H9 (cell line): Measurements from ENCODE around the gene UBE4B. TPM values are rescaled to one million over a fixed set of nuclear protein-coding genes. Genes with fewer than 3 reads are reported as not detected.

Source experiments
- DNase-seq: peaks from one replicate; pipeline ENCODE4 v3.0.0-alpha.2; 2017
- H2AFZ ChIP-seq: one replicate; pipeline ENCODE4 v1.6.1; 2013; ENCODE audit warnings: mild to moderate bottlenecking, low read length, control low read depth, moderate library complexity
- H2AK5ac ChIP-seq: 2 replicates; pipeline ENCODE4 v1.6.1; 2013; ENCODE audit warnings: low read length, control low read depth, mixed read lengths; ENCODE audit not compliant: insufficient read length
- H2BK120ac ChIP-seq: one replicate; pipeline ENCODE4 v1.6.1; 2013; ENCODE audit warnings: low read depth, mild to moderate bottlenecking, low read length, control low read depth, inconsistent platforms; ENCODE audit not compliant: poor library complexity, severe bottlenecking
- H2BK12ac ChIP-seq: 2 replicates; pipeline ENCODE4 v1.6.1; 2013; ENCODE audit warnings: low read length, control low read depth, mixed read lengths, low read depth; ENCODE audit not compliant: insufficient read length
- H2BK15ac ChIP-seq: 2 replicates; pipeline ENCODE4 v1.6.1; 2013; ENCODE audit warnings: low read depth, low read length, control low read depth
- H2BK20ac ChIP-seq: one replicate; pipeline ENCODE4 v1.6.1; 2013; ENCODE audit warnings: low read depth, mild to moderate bottlenecking, low read length, control low read depth, inconsistent platforms; ENCODE audit not compliant: poor library complexity, severe bottlenecking
- H2BK5ac ChIP-seq: 2 replicates; pipeline ENCODE4 v1.6.1; 2013; ENCODE audit warnings: low read length, control low read depth, mixed read lengths; ENCODE audit not compliant: insufficient read length
- H3K14ac ChIP-seq: 2 replicates; pipeline ENCODE4 v1.6.1; 2013; ENCODE audit warnings: low read length, control low read depth; ENCODE audit not compliant: insufficient read depth
- H3K18ac ChIP-seq: 2 replicates; pipeline ENCODE4 v1.6.1; 2013; ENCODE audit warnings: low read depth, mild to moderate bottlenecking, mixed read lengths, low read length, control low read depth; ENCODE audit not compliant: insufficient read length
- H3K23ac ChIP-seq: 2 replicates; pipeline ENCODE4 v1.6.1; 2013; ENCODE audit warnings: low read length, control low read depth, mixed read lengths, low read depth; ENCODE audit not compliant: insufficient read length
- H3K23me2 ChIP-seq: 2 replicates; pipeline ENCODE4 v1.6.1; 2013; ENCODE audit warnings: low read depth, mild to moderate bottlenecking, mixed read lengths, low read length, control low read depth; ENCODE audit not compliant: insufficient read length, poor library complexity, severe bottlenecking
- H3K27ac ChIP-seq: 2 replicates; pipeline ENCODE4 v1.5.1; 2013; ENCODE audit warnings: low read length, control low read depth, mixed read lengths, low read depth; ENCODE audit not compliant: insufficient read length
- H3K27me3 ChIP-seq: 2 replicates; pipeline ENCODE4 v1.6.1; 2013; ENCODE audit warnings: low read length, control low read depth, inconsistent platforms; ENCODE audit not compliant: insufficient read depth
- H3K4ac ChIP-seq: 2 replicates; pipeline ENCODE4 v1.6.1; 2013; ENCODE audit warnings: low read depth, mild to moderate bottlenecking, control low read depth, inconsistent platforms, low read length, moderate library complexity
- H3K4me1 ChIP-seq: 2 replicates; pipeline ENCODE4 v1.6.1; 2013; ENCODE audit warnings: low read length, control low read depth, inconsistent platforms; ENCODE audit not compliant: insufficient read depth
- H3K4me2 ChIP-seq: 2 replicates; pipeline ENCODE4 v1.6.1; 2013; ENCODE audit warnings: low read length, control low read depth, mixed read lengths; ENCODE audit not compliant: insufficient read length, insufficient read depth
- H3K56ac ChIP-seq: 2 replicates; pipeline ENCODE4 v1.6.1; 2013; ENCODE audit warnings: low read depth, mild to moderate bottlenecking, mixed read lengths, low read length, control low read depth; ENCODE audit not compliant: insufficient read length
- H3K79me1 ChIP-seq: 2 replicates; pipeline ENCODE4 v1.6.1; 2013; ENCODE audit warnings: low read depth, mild to moderate bottlenecking, moderate library complexity, low read length, control low read depth, inconsistent platforms; ENCODE audit not compliant: insufficient read depth, poor library complexity, severe bottlenecking
- H3K79me2 ChIP-seq: 2 replicates; pipeline ENCODE4 v1.6.1; 2013; ENCODE audit warnings: low read length, control low read depth, inconsistent platforms; ENCODE audit not compliant: insufficient read depth
- H3K9ac ChIP-seq: 2 replicates; pipeline ENCODE4 v1.6.1; 2013; ENCODE audit warnings: low read length, control low read depth, mixed read lengths; ENCODE audit not compliant: insufficient read length; ENCODE audit errors: extremely low read depth
- H3K9me3 ChIP-seq: one replicate; pipeline ENCODE4 v1.6.1; 2013; ENCODE audit warnings: low read depth, low read length, inconsistent platforms; ENCODE audit not compliant: control insufficient read depth
- H3T11ph ChIP-seq: one replicate; pipeline ENCODE4 v1.6.1; 2013; ENCODE audit warnings: mild to moderate bottlenecking, low read length, control low read depth, inconsistent platforms
- H4K20me1 ChIP-seq: one replicate; pipeline ENCODE4 v1.6.1; 2013; ENCODE audit not compliant: control insufficient read depth, insufficient read length, insufficient read depth
- H4K5ac ChIP-seq: 2 replicates; pipeline ENCODE4 v1.6.1; 2013; ENCODE audit warnings: low read depth, mild to moderate bottlenecking, mixed read lengths, low read length, control low read depth; ENCODE audit not compliant: insufficient read length
- H4K8ac ChIP-seq: replicated peaks from 2 replicates; pipeline ENCODE4 v1.6.1; 2013; ENCODE audit warnings: low read length, control low read depth, mixed read lengths, low read depth; ENCODE audit not compliant: insufficient read length
- H4K91ac ChIP-seq: 2 replicates; pipeline ENCODE4 v1.6.1; 2013; ENCODE audit warnings: low read depth, mild to moderate bottlenecking, moderate library complexity, mixed read lengths, low read length, control low read depth; ENCODE audit not compliant: insufficient read length
- H3K27ac Mint-ChIP-seq, 3 experiments: 2 replicates in 2 of 3; 3 replicates in 1 of 3; pipeline ENCODE4 v1.8.0; 2020 to 2021; ENCODE audit warnings: mixed read lengths in 3 of 3, mild to moderate bottlenecking in 1 of 3, moderate library complexity in 1 of 3
- H3K27me3 Mint-ChIP-seq: 2 replicates; pipeline ENCODE4 v1.8.0; 2021; ENCODE audit warnings: low read depth, mild to moderate bottlenecking, moderate library complexity, mixed read lengths
- H3K36me3 Mint-ChIP-seq, 3 experiments: 2 replicates in 2 of 3; 3 replicates in 1 of 3; pipeline ENCODE4 v1.8.0; 2020 to 2021; ENCODE audit warnings: low read depth in 3 of 3, mixed read lengths in 3 of 3; ENCODE audit not compliant: insufficient read depth in 1 of 3
- H3K4me1 Mint-ChIP-seq, 2 experiments: 2 replicates each; pipeline ENCODE4 v1.8.0; 2020; ENCODE audit warnings: mixed read lengths in 2 of 2
- H3K4me3 Mint-ChIP-seq, 2 experiments: 2 replicates in 1 of 2; 3 replicates in 1 of 2; pipeline ENCODE4 v1.8.0; 2020 to 2021; ENCODE audit warnings: mild to moderate bottlenecking in 2 of 2, mixed read lengths in 2 of 2, moderate library complexity in 1 of 2
- H3K9me3 Mint-ChIP-seq, 2 experiments: 2 replicates in 1 of 2; 3 replicates in 1 of 2; pipeline ENCODE4 v1.8.0; 2020; ENCODE audit warnings: mild to moderate bottlenecking in 2 of 2, mixed read lengths in 2 of 2, moderate library complexity in 1 of 2
- CTCF ChIP-seq: fragments of 200-600 bp; sonication (generic); conservative IDR thresholded peaks from 3 replicates; pipeline ENCODE4 v1.8.0; 2021; ENCODE audit warnings: antibody characterized with exemption, mild to moderate bottlenecking
- WGBS: extraction: QIAGEN DNeasy Blood & Tissue Kit; methylation state at CpG from one replicate; pipeline ENCODE4 v1.1.7; 2013; ENCODE audit warnings: missing lambda C conversion rate, low lambda C conversion rate, mixed read lengths; ENCODE audit not compliant: insufficient read length; ENCODE audit errors: extremely low coverage; 5-methylcytosine and 5-hydroxymethylcytosine counted together
- total RNA-seq: library from RNA; stranded (reverse); gene quantifications from 2 replicates; pipeline ENCODE4 v1.2.1, GENCODE V29; 2021

UBE4B gene
- total RNA-seq, 1 experiment from 2014 or later = 67.6 TPM

GRCh38 chr1:10228528-10228927 is 195.8 kb downstream of the UBE4B start:
- H3K9me3 ChIP-seq = no peaks in the 10 kb centered on the region
- no peak overlapping the region for H3K4me3 Mint-ChIP-seq
- H4K20me1 ChIP-seq = no peaks in the 10 kb centered on the region
- H3K36me3 Mint-ChIP-seq = peaks cover 4 to 8% (median 4%) of the 10 kb centered on the region in 3 experiments; a peak in 3 of 7 replicates
- H3K79me1 ChIP-seq = peaks cover 8% of the 10 kb centered on the region
- peaks cover 10% of the 10 kb centered on the region in 2 experiments for H3K4me1 Mint-ChIP-seq
- no peak overlapping the region for H3K14ac ChIP-seq
- WGBS = no CpG with 5 or more reads among the region's 2 CpGs
- H3K23me2 ChIP-seq = no peaks in the 10 kb centered on the region
- no peak overlapping the region for H4K8ac ChIP-seq
- H2BK15ac ChIP-seq = no peak overlapping the region
- no peak for DNase-seq
- H2AFZ ChIP-seq = no peak overlapping the region
- H3K79me2 ChIP-seq = peaks cover 14% of the 10 kb centered on the region; the same call in 1 of the 2 replicates
- H3K9me3 Mint-ChIP-seq = peaks cover 0 to 5% of the 10 kb centered on the region in 2 experiments; a peak in 2 of 5 replicates
- H4K5ac ChIP-seq = no peak overlapping the region
- no peak overlapping the region for H3K9ac ChIP-seq
- no peaks in the 10 kb centered on the region for H3K4me1 ChIP-seq
- no peak overlapping the region for H3K18ac ChIP-seq
- no peak overlapping the region for H2BK20ac ChIP-seq
- H2BK5ac ChIP-seq = no peak overlapping the region
- no peaks in the 10 kb centered on the region for H3K27me3 Mint-ChIP-seq
- H4K91ac ChIP-seq = no peak overlapping the region
- no peak overlapping the region for H3T11ph ChIP-seq
- no peaks in the 10 kb centered on the region for H3K27me3 ChIP-seq
- no peak overlapping the region for H2BK12ac ChIP-seq
- no peak overlapping the region for H3K4me2 ChIP-seq
- no peak overlapping the region for H2BK120ac ChIP-seq
- H3K27ac Mint-ChIP-seq = no peak overlapping the region
- no peak for TF ChIP-seq CTCF
- no peak overlapping the region for H3K4ac ChIP-seq
- H3K23ac ChIP-seq = no peak overlapping the region
- H3K56ac ChIP-seq = no peak overlapping the region
- no peak overlapping the region for H3K27ac ChIP-seq
- H2AK5ac ChIP-seq = no peak overlapping the region
